H1 (cell line): ENCODE results near the gene MIER3. TPM values are rescaled to one million over a fixed set of nuclear protein-coding genes. Genes with fewer than 3 reads are reported as not detected.
"Not testable (repeated sequence)": the region's sequence is repeated elsewhere in the genome, so short reads cannot be mapped to it uniquely, and the experiment has no call there.

Source experiments
- CTCF ChIA-PET: fragments of 300-600 bp; sonication (Branson Sonifier 250); formaldehyde crosslinking; loops from one replicate; lab custom pipeline; 2021; ENCODE audit not compliant: partially characterized antibody; lab: Charles Lee
- POLR2A ChIA-PET: fragments of 300-600 bp; sonication (Branson Sonifier 250); formaldehyde crosslinking; loops from one replicate; lab custom pipeline; 2021; ENCODE audit warnings: inconsistent platforms; ENCODE audit not compliant: partially characterized antibody; lab: Charles Lee
- DNase-seq, 2 experiments: peaks; one replicate each; pipeline versions ENCODE4 v3.0.0 to v3.0.0-alpha.2; 2010 to 2022; ENCODE audit warnings: low spot score in 2 of 2, low read depth in 1 of 2, mixed read lengths in 1 of 2
- FAIRE-seq: peaks from 2 replicates; lab custom pipeline; 2011; peaks lifted over from hg19 to GRCh38; lab: Jason Lieb, UNC
- H2AFZ ChIP-seq: 2 replicates; pipeline ENCODE4 v1.8.1; 2012; ENCODE audit warnings: low read length, inconsistent platforms
- H2AK5ac ChIP-seq: 2 replicates; pipeline ENCODE4 v1.6.1; 2013; ENCODE audit warnings: low read depth, low read length
- H2BK120ac ChIP-seq: replicated peaks from 2 replicates; pipeline ENCODE3; 2013; ENCODE audit warnings: low read depth, low read length, inconsistent platforms
- H2BK12ac ChIP-seq: 2 replicates; pipeline ENCODE4 v1.6.1; 2013; ENCODE audit warnings: low read depth, low read length
- H2BK15ac ChIP-seq: 2 replicates; pipeline ENCODE4 v1.6.1; 2013; ENCODE audit warnings: low read length
- H2BK20ac ChIP-seq: 2 replicates; pipeline ENCODE4 v1.6.1; 2013; ENCODE audit warnings: low read length
- H2BK5ac ChIP-seq: 2 replicates; pipeline ENCODE4 v1.6.1; 2013; ENCODE audit warnings: low read depth, low read length
- H3K14ac ChIP-seq: 2 replicates; pipeline ENCODE4 v1.6.1; 2013; ENCODE audit warnings: inconsistent platforms; ENCODE audit not compliant: insufficient read length
- H3K18ac ChIP-seq: 2 replicates; pipeline ENCODE4 v1.6.1; 2013; ENCODE audit warnings: low read length; ENCODE audit errors: extremely low read depth
- H3K23ac ChIP-seq: 2 replicates; pipeline ENCODE4 v1.6.1; 2013; ENCODE audit warnings: inconsistent platforms; ENCODE audit not compliant: insufficient read length
- H3K23me2 ChIP-seq: 2 replicates; pipeline ENCODE4 v1.6.1; 2013; ENCODE audit warnings: low read depth, low read length
- H3K27ac ChIP-seq: 2 replicates; pipeline ENCODE4 v1.6.1; 2011; ENCODE audit warnings: low read depth, low read length, inconsistent platforms
- H3K27me3 ChIP-seq, 4 experiments: replicated peaks in 1 of 4; 1 replicate in 1 of 4; 2 replicates in 3 of 4; pipeline versions ENCODE4 v1.6.1 to v1.8.1; 2011 to 2013; ENCODE audit warnings: low read length in 3 of 4, mild to moderate bottlenecking in 3 of 4, inconsistent platforms in 2 of 4, mixed read lengths in 2 of 4, moderate library complexity in 1 of 4; ENCODE audit not compliant: control insufficient read depth in 3 of 4, insufficient read depth in 3 of 4; ENCODE audit errors: extremely low read depth in 1 of 4
- H3K36me3 ChIP-seq, 4 experiments: 2 replicates each; pipeline versions ENCODE4 v1.6.1 to v1.8.1; 2011 to 2013; ENCODE audit warnings: mild to moderate bottlenecking in 4 of 4, low read length in 3 of 4, moderate library complexity in 2 of 4, control low read depth in 1 of 4, inconsistent platforms in 1 of 4; ENCODE audit not compliant: insufficient read depth in 4 of 4, control insufficient read depth in 2 of 4
- H3K4ac ChIP-seq: replicated peaks from 2 replicates; pipeline ENCODE3; 2013; ENCODE audit warnings: low read length, low read depth, mixed read lengths, inconsistent platforms; ENCODE audit not compliant: insufficient read length
- H3K4me1 ChIP-seq, 4 experiments: replicated peaks in 1 of 4; 1 replicate in 1 of 4; 2 replicates in 3 of 4; pipeline versions ENCODE4 v1.6.1 to v1.8.1; 2011 to 2013; ENCODE audit warnings: low read length in 3 of 4, inconsistent platforms in 2 of 4, mixed read lengths in 1 of 4; ENCODE audit not compliant: insufficient read depth in 4 of 4, control insufficient read depth in 3 of 4
- H3K4me2 ChIP-seq, 2 experiments: 2 replicates each; pipeline versions ENCODE4 v1.6.1 to v1.8.1; 2011 to 2013; ENCODE audit warnings: low read depth in 2 of 2, low read length in 2 of 2, control low read depth in 1 of 2, inconsistent platforms in 1 of 2, mild to moderate bottlenecking in 1 of 2; ENCODE audit not compliant: insufficient read depth in 1 of 2
- H3K4me3 ChIP-seq, 4 experiments: fragments of 200-600, 300-600 bp in 1 of 4; sonication (generic), shearing (Covaris generic), sonication (Bioruptor Twin) in 1 of 4; 2 replicates each; pipeline versions ENCODE4 v1.5.1 to v1.8.1; 2011 to 2016; ENCODE audit warnings: low read length in 4 of 4, low read depth in 3 of 4, control low read depth in 2 of 4, inconsistent platforms in 2 of 4, mild to moderate bottlenecking in 2 of 4, mixed read lengths in 1 of 4, moderate library complexity in 1 of 4; ENCODE audit not compliant: insufficient read depth in 2 of 4; ENCODE audit errors: extremely low read depth in 1 of 4
- H3K56ac ChIP-seq: replicated peaks from 2 replicates; pipeline ENCODE3; 2013; ENCODE audit warnings: low read depth, mild to moderate bottlenecking, mixed read lengths, low read length, inconsistent platforms; ENCODE audit not compliant: insufficient read length
- H3K79me1 ChIP-seq: 2 replicates; pipeline ENCODE4 v1.6.1; 2013; ENCODE audit warnings: low read depth, low read length, control low read depth
- H3K79me2 ChIP-seq, 2 experiments: 2 replicates each; pipeline versions ENCODE4 v1.6.1 to v1.8.1; 2012 to 2013; ENCODE audit warnings: low read length in 2 of 2, mild to moderate bottlenecking in 2 of 2, inconsistent platforms in 1 of 2; ENCODE audit not compliant: insufficient read depth in 2 of 2, control insufficient read depth in 1 of 2
- H3K9ac ChIP-seq, 4 experiments: replicated peaks in 1 of 4; 1 replicate in 1 of 4; 2 replicates in 3 of 4; pipeline versions ENCODE4 v1.6.1 to v1.8.1; 2011 to 2013; ENCODE audit warnings: low read depth in 3 of 4, low read length in 3 of 4, control low read depth in 2 of 4, mild to moderate bottlenecking in 2 of 4, moderate library complexity in 2 of 4, inconsistent platforms in 1 of 4; ENCODE audit errors: extremely low read depth in 1 of 4
- H3K9me3 ChIP-seq, 2 experiments: 2 replicates each; pipeline versions ENCODE4 v1.6.1 to v1.8.1; 2012 to 2013; ENCODE audit warnings: mild to moderate bottlenecking in 2 of 2, moderate library complexity in 2 of 2, control low read depth in 1 of 2, inconsistent platforms in 1 of 2, low read depth in 1 of 2, low read length in 1 of 2, mixed read lengths in 1 of 2; ENCODE audit not compliant: insufficient read depth in 2 of 2
- H4K20me1 ChIP-seq, 2 experiments: replicated peaks in 1 of 2; 2 replicates each; pipeline versions ENCODE3 to v1.8.1; 2011 to 2013; ENCODE audit warnings: inconsistent platforms in 2 of 2, low read length in 2 of 2, mild to moderate bottlenecking in 1 of 2; ENCODE audit not compliant: insufficient read depth in 2 of 2, control insufficient read depth in 1 of 2
- H4K5ac ChIP-seq: 2 replicates; pipeline ENCODE4 v1.6.1; 2013; ENCODE audit warnings: low read length, low read depth, mixed read lengths, inconsistent platforms; ENCODE audit not compliant: insufficient read length
- H4K8ac ChIP-seq: 2 replicates; pipeline ENCODE4 v1.8.0; 2013; ENCODE audit warnings: mild to moderate bottlenecking, moderate library complexity, low read length, inconsistent platforms; ENCODE audit not compliant: insufficient read depth; ENCODE audit errors: extremely low read depth
- H4K91ac ChIP-seq: replicated peaks from 2 replicates; pipeline ENCODE3; 2013; ENCODE audit warnings: low read length, mixed read lengths, inconsistent platforms; ENCODE audit not compliant: insufficient read length
- RBBP5 ChIP-seq: IDR thresholded peaks from 2 replicates; pipeline ENCODE4 v1.7.1; 2012; ENCODE audit warnings: low read depth, mild to moderate bottlenecking, inconsistent platforms, low read length, moderate library complexity, borderline replicate concordance
- WGBS, 2 experiments: shearing (Covaris generic) in 1 of 2; methylation state at CpG; one replicate each; pipeline versions ENCODE4 v1.1.6 to v1.1.7; 2013 to 2015; ENCODE audit warnings: low lambda C conversion rate in 2 of 2, mixed read lengths in 2 of 2, inconsistent platforms in 1 of 2, low coverage in 1 of 2, missing lambda C conversion rate in 1 of 2; ENCODE audit not compliant: insufficient replicate concordance in 2 of 2, insufficient coverage in 1 of 2, insufficient read length in 1 of 2; ENCODE audit errors: extremely low coverage in 1 of 2, missing lambda C conversion rate in 1 of 2; 5-methylcytosine and 5-hydroxymethylcytosine counted together
- polyA plus RNA-seq, 7 experiments: library from polyadenylated mRNA; depleted of rRNA in 3 of 7; stranded (reverse) in 5 of 7; unstranded in 2 of 7; fragments of >200 nt in 5 of 7; fragments of 200-250 nt in 2 of 7; gene quantifications; 1 replicate in 5 of 7; 2 replicates in 1 of 7; 4 replicates in 1 of 7; pipeline versions ENCODE4 v1.2.1 to v1.2.3, GENCODE V29; 2011 to 2013; ENCODE audit warnings: missing spikeins in 2 of 7, mixed read lengths in 2 of 7
- total RNA-seq: library from RNA; stranded (reverse); fragmentation: NEBNext Ultra II Directional; extraction: Animal tissue kit (Norgen Biotek cat#: 25700); gene quantifications from 2 replicates; pipeline ENCODE4 v1.2.1, GENCODE V29; 2021
- TF ChIP-seq, protein P1 (sequence below): IDR thresholded peaks from 2 replicates; pipeline ENCODE4 v1.6.1; 2011; ENCODE audit warnings: low read length, improper control_type of control experiment

MIER3 gene
- total and polyA plus RNA-seq, 2 of the 8 experiments (the other 6 are each of a cell fraction or from before 2014, with no cell fraction given) = 9.6 to 33.3 TPM

DNA sequence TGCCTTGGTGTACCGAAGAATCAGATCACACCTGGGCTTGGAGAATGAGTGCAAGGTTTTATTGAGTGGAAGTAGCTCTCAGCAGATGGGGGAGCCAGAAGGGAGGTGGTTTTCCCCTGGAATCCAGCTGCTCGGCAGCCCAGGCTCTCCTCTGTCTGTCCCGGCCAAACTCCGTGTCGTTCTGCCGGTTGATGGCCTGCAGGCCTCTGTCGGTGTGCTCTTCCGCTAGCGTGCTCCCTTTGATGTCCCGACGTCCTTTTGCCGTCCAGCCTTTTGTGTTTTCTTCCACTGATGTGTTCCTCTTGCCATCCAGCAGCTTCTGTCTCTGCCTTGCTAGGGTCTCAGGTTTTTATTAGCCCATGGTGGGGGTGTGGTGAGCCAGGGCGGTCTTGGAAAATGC lies 28.0 kb upstream of the MIER3 start (continued):
- TF ChIP-seq, protein P1, sequence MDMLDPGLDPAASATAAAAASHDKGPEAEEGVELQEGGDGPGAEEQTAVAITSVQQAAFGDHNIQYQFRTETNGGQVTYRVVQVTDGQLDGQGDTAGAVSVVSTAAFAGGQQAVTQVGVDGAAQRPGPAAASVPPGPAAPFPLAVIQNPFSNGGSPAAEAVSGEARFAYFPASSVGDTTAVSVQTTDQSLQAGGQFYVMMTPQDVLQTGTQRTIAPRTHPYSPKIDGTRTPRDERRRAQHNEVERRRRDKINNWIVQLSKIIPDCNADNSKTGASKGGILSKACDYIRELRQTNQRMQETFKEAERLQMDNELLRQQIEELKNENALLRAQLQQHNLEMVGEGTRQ = no peak
- no peak for TF ChIP-seq RBBP5

GRCh38 chr5:56979526-56979925 lies 27.6 kb upstream of the MIER3 start:
- POLR2A ChIA-PET, H2BK12ac ChIP-seq, H4K20me1 ChIP-seq, H3K9me3 ChIP-seq, H3K79me2 ChIP-seq, H2BK120ac ChIP-seq, H2BK5ac ChIP-seq, H3K4ac ChIP-seq, H3K18ac ChIP-seq, H2BK15ac ChIP-seq, H2BK20ac ChIP-seq, FAIRE-seq, H3K4me3 ChIP-seq, H3K79me1 ChIP-seq, H3K9ac ChIP-seq, H4K8ac ChIP-seq, H2AFZ ChIP-seq, H3K56ac ChIP-seq, CTCF ChIA-PET, H3K4me2 ChIP-seq, H3K23ac ChIP-seq, H3K27me3 ChIP-seq, H3K4me1 ChIP-seq, H4K91ac ChIP-seq, H4K5ac ChIP-seq, H3K36me3 ChIP-seq, H3K27ac ChIP-seq, H3K23me2 ChIP-seq, DNase-seq, H3K14ac ChIP-seq, H2AK5ac ChIP-seq: not testable (repeated sequence)
- WGBS, 2 experiments = 94% methylated on average over 5 of the region's 5 CpGs; no CpG with 5 or more reads in 1 of the 2 experiments
